DND-41 (cell line): ENCODE measurements around the gene KNDC1.

Experiments
- EZH2 ChIP-seq: IDR thresholded peaks from 3 replicates; pipeline ENCODE4 v1.6.1; 2012; ENCODE audit warnings: borderline replicate concordance, low read depth, mild to moderate bottlenecking, moderate library complexity, low read length, inconsistent platforms; ENCODE audit not compliant: severe bottlenecking
- TF ChIP-seq, protein P1 (sequence below): IDR thresholded peaks from 2 replicates; pipeline ENCODE4 v1.5.1; 2012; ENCODE audit warnings: borderline replicate concordance, low read length, moderate library complexity, mild to moderate bottlenecking; ENCODE audit not compliant: poor library complexity, severe bottlenecking; ENCODE audit errors: extremely low read depth

DNA sequence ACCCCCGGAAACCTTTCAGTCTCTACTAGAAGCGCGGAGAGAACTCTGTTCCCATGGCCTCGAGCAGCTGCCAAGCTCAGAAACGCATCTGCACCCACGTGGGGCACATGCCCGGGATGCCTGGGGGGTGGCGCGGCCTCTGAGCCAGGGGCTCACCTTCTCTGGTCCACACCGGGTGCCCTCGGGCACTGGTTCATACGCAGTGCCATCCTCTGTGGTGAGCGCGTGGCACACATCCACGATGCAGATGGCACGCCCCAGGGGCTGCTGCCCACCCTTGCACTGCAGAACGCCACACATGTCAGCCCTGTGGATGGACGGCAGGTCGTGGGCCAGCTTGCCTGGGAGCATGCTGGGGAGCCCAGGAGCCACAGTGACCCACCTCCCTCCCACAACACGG is 110.2 kb downstream of the KNDC1 start:
- TF ChIP-seq, protein P1, sequence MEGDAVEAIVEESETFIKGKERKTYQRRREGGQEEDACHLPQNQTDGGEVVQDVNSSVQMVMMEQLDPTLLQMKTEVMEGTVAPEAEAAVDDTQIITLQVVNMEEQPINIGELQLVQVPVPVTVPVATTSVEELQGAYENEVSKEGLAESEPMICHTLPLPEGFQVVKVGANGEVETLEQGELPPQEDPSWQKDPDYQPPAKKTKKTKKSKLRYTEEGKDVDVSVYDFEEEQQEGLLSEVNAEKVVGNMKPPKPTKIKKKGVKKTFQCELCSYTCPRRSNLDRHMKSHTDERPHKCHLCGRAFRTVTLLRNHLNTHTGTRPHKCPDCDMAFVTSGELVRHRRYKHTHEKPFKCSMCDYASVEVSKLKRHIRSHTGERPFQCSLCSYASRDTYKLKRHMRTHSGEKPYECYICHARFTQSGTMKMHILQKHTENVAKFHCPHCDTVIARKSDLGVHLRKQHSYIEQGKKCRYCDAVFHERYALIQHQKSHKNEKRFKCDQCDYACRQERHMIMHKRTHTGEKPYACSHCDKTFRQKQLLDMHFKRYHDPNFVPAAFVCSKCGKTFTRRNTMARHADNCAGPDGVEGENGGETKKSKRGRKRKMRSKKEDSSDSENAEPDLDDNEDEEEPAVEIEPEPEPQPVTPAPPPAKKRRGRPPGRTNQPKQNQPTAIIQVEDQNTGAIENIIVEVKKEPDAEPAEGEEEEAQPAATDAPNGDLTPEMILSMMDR: no peak
- TF ChIP-seq EZH2: no peak
